Nephron progenitor cell (in vitro differentiated cells): Measurements from ENCODE around the gene PTPRC.

Experiments
- DNase-seq: peaks from one replicate; pipeline ENCODE4 v3.0.0; 2021
- H3K27ac Mint-ChIP-seq: 2 replicates; pipeline ENCODE4 v1.8.0; 2021; ENCODE audit warnings: mild to moderate bottlenecking, moderate library complexity, mixed read lengths
- H3K27me3 Mint-ChIP-seq: 2 replicates; pipeline ENCODE4 v1.8.0; 2021; ENCODE audit warnings: mild to moderate bottlenecking, low read depth, mixed read lengths; ENCODE audit not compliant: poor library complexity
- H3K36me3 Mint-ChIP-seq: 2 replicates; pipeline ENCODE4 v1.8.0; 2021; ENCODE audit warnings: low read depth, mixed read lengths
- H3K4me1 Mint-ChIP-seq: 2 replicates; pipeline ENCODE4 v1.8.0; 2021; ENCODE audit warnings: mixed read lengths
- H3K4me3 Mint-ChIP-seq: 2 replicates; pipeline ENCODE4 v1.8.0; 2021; ENCODE audit warnings: mild to moderate bottlenecking, moderate library complexity, mixed read lengths
- H3K9me3 Mint-ChIP-seq: 2 replicates; pipeline ENCODE4 v1.8.0; 2021; ENCODE audit warnings: mild to moderate bottlenecking, moderate library complexity, mixed read lengths
- TF ChIP-seq, protein P1 (sequence below): fragments of 200-600 bp; sonication (generic); IDR thresholded peaks from 2 replicates; pipeline ENCODE4 v1.5.0; 2021; ENCODE audit warnings: antibody characterized with exemption

Gene PTPRC

DNA sequence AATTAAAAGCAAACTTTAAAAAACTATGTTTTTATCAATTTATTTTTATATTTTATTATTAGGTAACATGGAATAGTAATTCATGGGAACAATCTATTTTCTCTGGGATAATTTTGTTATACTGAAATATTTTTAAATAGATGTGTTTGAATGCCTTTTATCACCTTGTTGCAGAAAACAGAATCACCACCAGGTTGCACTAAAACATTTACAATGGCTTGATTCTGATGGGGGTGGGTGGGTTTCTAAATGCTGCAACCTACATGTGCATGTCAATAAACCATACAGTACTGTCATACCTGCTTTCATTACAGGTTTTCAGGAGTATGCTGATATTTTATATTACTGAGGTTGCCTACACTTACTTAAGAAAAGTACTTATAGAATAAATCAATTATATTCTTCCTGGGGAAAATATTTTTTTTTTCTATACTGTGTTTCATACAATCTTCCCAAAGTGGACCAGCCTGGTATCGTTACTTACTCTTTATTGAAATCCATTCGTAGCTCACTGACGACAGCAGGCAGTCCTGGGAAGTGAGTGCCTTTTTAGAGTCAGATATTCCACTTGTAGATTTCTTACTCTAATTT, 132.8 kb downstream of the PTPRC start:
- H3K36me3 Mint-ChIP-seq = no peaks in the 10 kb centered on the region
- DNase-seq = peak; percentile 15
- no peak overlapping the region for H3K4me3 Mint-ChIP-seq
- TF ChIP-seq, protein P1, sequence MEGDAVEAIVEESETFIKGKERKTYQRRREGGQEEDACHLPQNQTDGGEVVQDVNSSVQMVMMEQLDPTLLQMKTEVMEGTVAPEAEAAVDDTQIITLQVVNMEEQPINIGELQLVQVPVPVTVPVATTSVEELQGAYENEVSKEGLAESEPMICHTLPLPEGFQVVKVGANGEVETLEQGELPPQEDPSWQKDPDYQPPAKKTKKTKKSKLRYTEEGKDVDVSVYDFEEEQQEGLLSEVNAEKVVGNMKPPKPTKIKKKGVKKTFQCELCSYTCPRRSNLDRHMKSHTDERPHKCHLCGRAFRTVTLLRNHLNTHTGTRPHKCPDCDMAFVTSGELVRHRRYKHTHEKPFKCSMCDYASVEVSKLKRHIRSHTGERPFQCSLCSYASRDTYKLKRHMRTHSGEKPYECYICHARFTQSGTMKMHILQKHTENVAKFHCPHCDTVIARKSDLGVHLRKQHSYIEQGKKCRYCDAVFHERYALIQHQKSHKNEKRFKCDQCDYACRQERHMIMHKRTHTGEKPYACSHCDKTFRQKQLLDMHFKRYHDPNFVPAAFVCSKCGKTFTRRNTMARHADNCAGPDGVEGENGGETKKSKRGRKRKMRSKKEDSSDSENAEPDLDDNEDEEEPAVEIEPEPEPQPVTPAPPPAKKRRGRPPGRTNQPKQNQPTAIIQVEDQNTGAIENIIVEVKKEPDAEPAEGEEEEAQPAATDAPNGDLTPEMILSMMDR = peak; percentile 53
- H3K27me3 Mint-ChIP-seq = no peaks in the 10 kb centered on the region
- H3K9me3 Mint-ChIP-seq = no peaks in the 10 kb centered on the region
- H3K27ac Mint-ChIP-seq = no peak overlapping the region
- peaks cover 32% of the 10 kb centered on the region for H3K4me1 Mint-ChIP-seq

DNA sequence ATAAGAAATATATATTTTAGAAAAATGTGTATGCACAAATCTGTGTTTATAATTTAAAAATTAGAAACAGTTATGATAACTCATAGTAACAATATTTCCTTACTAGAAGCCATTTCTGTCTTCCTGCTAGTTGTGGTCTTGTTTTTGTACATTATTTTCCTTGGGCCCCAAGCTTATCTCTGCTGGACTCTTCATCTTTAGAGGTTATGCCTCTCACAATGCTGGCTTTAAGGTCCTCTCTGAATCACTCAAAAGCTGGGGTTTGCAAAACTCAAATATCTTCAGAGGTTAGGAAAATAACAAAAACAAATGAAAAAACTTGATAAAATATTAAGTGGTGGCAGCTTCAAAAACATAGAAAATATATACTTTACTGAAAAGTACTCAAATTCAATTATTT, 133.8 kb downstream of the PTPRC start:
- H3K4me3 Mint-ChIP-seq = no peak overlapping the region
- no peaks in the 10 kb centered on the region for H3K27me3 Mint-ChIP-seq

GRCh38 chr1:198773030-198773429, 134.2 kb downstream of the PTPRC start:
- no peak for DNase-seq
- H3K27me3 Mint-ChIP-seq = no peaks in the 10 kb centered on the region
- peaks cover 34% of the 10 kb centered on the region for H3K4me1 Mint-ChIP-seq
- peak overlapping the region; percentile 5 for H3K27ac Mint-ChIP-seq
- no peak overlapping the region for H3K4me3 Mint-ChIP-seq
- H3K36me3 Mint-ChIP-seq = no peaks in the 10 kb centered on the region
- TF ChIP-seq, protein P1 = no peak
- H3K9me3 Mint-ChIP-seq = no peaks in the 10 kb centered on the region

More for the DNA sequence above, 133.8 kb downstream of the PTPRC start:
- no peak for DNase-seq
- no peaks in the 10 kb centered on the region for H3K9me3 Mint-ChIP-seq
- H3K27ac Mint-ChIP-seq = no peak overlapping the region
- peaks cover 34% of the 10 kb centered on the region for H3K4me1 Mint-ChIP-seq
- TF ChIP-seq, protein P1 = no peak
- H3K36me3 Mint-ChIP-seq = no peaks in the 10 kb centered on the region

- DNase-seq = no peak
- TF ChIP-seq, protein P1 = no peak
- H3K4me1 Mint-ChIP-seq = peaks cover 34% of the 10 kb centered on the region
- no peak overlapping the region for H3K27ac Mint-ChIP-seq
- H3K27me3 Mint-ChIP-seq = no peaks in the 10 kb centered on the region
- no peaks in the 10 kb centered on the region for H3K36me3 Mint-ChIP-seq
- H3K4me3 Mint-ChIP-seq = no peak overlapping the region
- no peaks in the 10 kb centered on the region for H3K9me3 Mint-ChIP-seq
Measured at GRCh38 chr1:198773523-198773922, 134.7 kb downstream of the PTPRC start.

DNA sequence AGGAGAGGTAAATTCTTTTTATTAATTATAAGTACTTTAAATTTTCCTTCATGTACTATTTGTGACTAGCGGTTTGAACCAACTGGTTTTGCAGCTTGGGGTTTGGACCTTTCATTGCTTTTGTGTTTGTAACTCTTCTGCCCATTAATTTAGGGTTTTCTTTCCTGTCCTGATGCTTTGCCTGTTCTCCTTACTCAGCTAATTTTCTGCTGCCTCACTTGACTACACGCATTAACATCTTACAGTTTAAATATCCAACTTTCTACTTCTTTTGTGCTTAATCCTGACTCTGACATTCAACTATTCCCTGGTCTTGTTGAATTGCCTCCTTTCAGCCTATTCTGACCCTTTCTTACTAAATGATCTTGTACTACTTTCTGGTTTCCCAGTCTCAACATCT, 135.6 kb downstream of the PTPRC start:
- TF ChIP-seq, protein P1 = no peak
- no peaks in the 10 kb centered on the region for H3K27me3 Mint-ChIP-seq
- H3K4me1 Mint-ChIP-seq = peaks cover 34% of the 10 kb centered on the region
- no peak overlapping the region for H3K27ac Mint-ChIP-seq
- no peaks in the 10 kb centered on the region for H3K36me3 Mint-ChIP-seq
- no peak overlapping the region for H3K4me3 Mint-ChIP-seq
- H3K9me3 Mint-ChIP-seq = no peaks in the 10 kb centered on the region
- no peak for DNase-seq

DNA sequence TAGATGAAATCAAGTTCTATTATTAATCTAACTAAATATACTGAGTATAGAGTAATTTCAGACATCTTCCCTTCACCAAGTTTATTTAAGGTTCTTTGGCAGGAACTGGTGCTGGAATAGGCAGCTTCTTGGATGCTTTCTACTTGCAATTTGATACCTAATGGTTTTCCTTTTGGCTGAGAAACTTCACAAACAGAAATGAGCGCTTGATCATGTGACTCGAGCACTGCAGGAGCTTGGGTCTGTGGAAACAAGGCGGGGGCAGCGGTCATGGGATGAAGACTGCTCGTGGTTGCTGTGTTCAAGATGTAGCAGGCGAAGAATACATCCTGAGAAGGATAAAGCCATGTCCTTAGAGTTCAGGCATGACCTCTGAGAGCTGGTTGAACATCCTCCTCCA, 136.8 kb downstream of the PTPRC start:
- peak; percentile 2 for DNase-seq
- H3K9me3 Mint-ChIP-seq = no peaks in the 10 kb centered on the region
- no peaks in the 10 kb centered on the region for H3K36me3 Mint-ChIP-seq
- TF ChIP-seq, protein P1 = no peak
- no peaks in the 10 kb centered on the region for H3K27me3 Mint-ChIP-seq
- no peak overlapping the region for H3K27ac Mint-ChIP-seq
- peaks cover 27% of the 10 kb centered on the region for H3K4me1 Mint-ChIP-seq
- no peak overlapping the region for H3K4me3 Mint-ChIP-seq
